LNCaP clone FGC (cell line): ENCODE measurements around the gene CDH12.
"Not testable (repeated sequence)": the region's sequence is repeated elsewhere in the genome, so short reads cannot be mapped to it uniquely, and the experiment has no call there.

Source experiments
- DNase-seq: peaks from one replicate; pipeline ENCODE4 v3.0.0-alpha.2; 2011; ENCODE audit warnings: low read depth
- H3K4me3 ChIP-seq: 2 replicates; pipeline ENCODE4 v1.5.1; 2011; ENCODE audit warnings: mild to moderate bottlenecking, low read depth, low read length, control low read depth
- TF ChIP-seq, protein P1 (sequence below): IDR thresholded peaks from 2 replicates; pipeline ENCODE4 v1.5.1; 2012; ENCODE audit warnings: mild to moderate bottlenecking; ENCODE audit not compliant: control insufficient read depth, insufficient read depth; ENCODE audit errors: extremely low read depth

CDH12 gene

GRCh38 chr5:22549876-22550671 lies 303.1 kb downstream of the CDH12 start:
- DNase-seq: no peak
- no peak overlapping the region for H3K4me3 ChIP-seq
- TF ChIP-seq, protein P1, sequence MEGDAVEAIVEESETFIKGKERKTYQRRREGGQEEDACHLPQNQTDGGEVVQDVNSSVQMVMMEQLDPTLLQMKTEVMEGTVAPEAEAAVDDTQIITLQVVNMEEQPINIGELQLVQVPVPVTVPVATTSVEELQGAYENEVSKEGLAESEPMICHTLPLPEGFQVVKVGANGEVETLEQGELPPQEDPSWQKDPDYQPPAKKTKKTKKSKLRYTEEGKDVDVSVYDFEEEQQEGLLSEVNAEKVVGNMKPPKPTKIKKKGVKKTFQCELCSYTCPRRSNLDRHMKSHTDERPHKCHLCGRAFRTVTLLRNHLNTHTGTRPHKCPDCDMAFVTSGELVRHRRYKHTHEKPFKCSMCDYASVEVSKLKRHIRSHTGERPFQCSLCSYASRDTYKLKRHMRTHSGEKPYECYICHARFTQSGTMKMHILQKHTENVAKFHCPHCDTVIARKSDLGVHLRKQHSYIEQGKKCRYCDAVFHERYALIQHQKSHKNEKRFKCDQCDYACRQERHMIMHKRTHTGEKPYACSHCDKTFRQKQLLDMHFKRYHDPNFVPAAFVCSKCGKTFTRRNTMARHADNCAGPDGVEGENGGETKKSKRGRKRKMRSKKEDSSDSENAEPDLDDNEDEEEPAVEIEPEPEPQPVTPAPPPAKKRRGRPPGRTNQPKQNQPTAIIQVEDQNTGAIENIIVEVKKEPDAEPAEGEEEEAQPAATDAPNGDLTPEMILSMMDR: no peak

GRCh38 chr5:22542340-22542739 lies 310.8 kb downstream of the CDH12 start:
- no peak overlapping the region for H3K4me3 ChIP-seq
- TF ChIP-seq, protein P1: no peak
- no peak for DNase-seq

DNA sequence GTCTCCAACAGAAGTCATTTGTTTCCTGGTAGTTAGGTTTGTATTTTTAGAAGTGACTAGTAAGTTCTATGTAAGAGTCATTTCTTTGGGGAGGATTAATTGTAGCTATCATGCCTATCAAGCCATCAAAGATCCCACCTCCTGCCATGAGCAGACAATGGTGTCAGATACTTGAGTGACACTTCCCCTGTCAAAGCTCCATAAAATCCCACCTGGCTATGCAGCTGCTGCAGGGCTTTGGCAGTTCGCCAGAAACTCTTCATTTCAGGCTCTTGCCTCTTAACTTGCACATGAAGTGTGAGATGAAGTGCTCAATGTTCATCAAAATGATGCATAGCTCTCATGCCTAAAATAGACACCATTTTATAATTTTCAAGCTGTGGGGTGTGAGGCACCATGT lies 312.1 kb downstream of the CDH12 start:
- no peak overlapping the region for H3K4me3 ChIP-seq
- TF ChIP-seq, protein P1: no peak
- DNase-seq: no peak

GRCh38 chr5:22539762-22540161 lies 313.4 kb downstream of the CDH12 start:
- no peak for DNase-seq
- TF ChIP-seq, protein P1: no peak
- no peak overlapping the region for H3K4me3 ChIP-seq

DNA sequence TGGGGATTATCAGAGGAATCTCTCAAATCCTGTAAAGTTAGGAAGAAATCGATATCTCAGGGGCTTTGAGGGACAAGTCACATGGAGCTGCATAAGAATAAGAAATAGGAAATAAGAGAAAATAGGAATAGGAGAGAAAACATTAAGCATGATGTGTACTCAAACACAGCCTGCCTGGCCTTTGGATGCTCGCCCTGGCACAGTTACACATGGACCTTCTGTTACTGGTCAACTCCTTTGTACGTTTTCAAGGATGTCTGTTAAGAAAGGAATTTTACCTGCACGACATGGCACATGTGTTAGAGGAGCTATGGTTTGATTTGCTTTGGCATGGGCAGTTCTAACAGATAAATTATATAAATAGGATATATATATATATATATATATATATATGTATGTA lies 321.2 kb downstream of the CDH12 start:
- H3K4me3 ChIP-seq: no peak overlapping the region
- TF ChIP-seq, protein P1: no peak
- DNase-seq: no peak

- no peak overlapping the region for H3K4me3 ChIP-seq
- DNase-seq: no peak
- TF ChIP-seq, protein P1: no peak
Observed at GRCh38 chr5:22521521-22521920, 331.6 kb downstream of the CDH12 start.

GRCh38 chr5:22516497-22516896 lies 336.6 kb downstream of the CDH12 start:
- DNase-seq, H3K4me3 ChIP-seq: not testable (repeated sequence)
